ENCODE measurements around the gene ABHD5. TPM values are rescaled to one million over a fixed set of nuclear protein-coding genes. Genes with fewer than 3 reads are reported as not detected.

Gene ABHD5
- total RNA-seq, 8 experiments from 2014 or later = 13.6 to 29.3 (median 18.5) TPM

Other genes with a start within 250 kb of the ABHD5 start
- gene ANO10, start 68.9 kb upstream of the ABHD5 start, total RNA-seq = 10 to 100 TPM; 17.4 to 42.7 (median 28.9) TPM

All from motor neuron (in vitro differentiated cells).